IMR-90 (cell line): ENCODE data around the gene LINC01488. TPM values are rescaled to one million over a fixed set of nuclear protein-coding genes. Genes with fewer than 3 reads are reported as not detected.
A peak's percentile ranks its signal among the peaks of the same experiment; 100 is the strongest.

Experiments used
- ATAC-seq: fragments of 200-7000 bp; cut with Tn5 transposase; 2 replicates; pipeline ENCODE4 v1.9.1; 2020; ENCODE audit warnings: low read depth, mild to moderate bottlenecking, moderate library complexity
- BruUV-seq: library from RNA; stranded (reverse); fragments of 400-500 nt; replicated peaks from 2 replicates; lab custom pipeline; 2021; lab: Mats Ljungman, UMichigan
- CTCF ChIA-PET: fragments of 300-600 bp; formaldehyde crosslinking; extraction: SDS; loops from one replicate; lab custom pipeline; 2021; ENCODE audit warnings: antibody characterized with exemption; lab: Yijun Ruan, JAX
- POLR2A ChIA-PET: fragments of 300-600 bp; sonication (Branson Sonifier 250); formaldehyde crosslinking; loops from one replicate; lab custom pipeline; 2022; ENCODE audit warnings: antibody characterized with exemption; ENCODE audit not compliant: unreplicated experiment; lab: Charles Lee
- DNase-seq: peaks from one replicate; pipeline ENCODE4 v3.0.0; 2013
- H2AFZ ChIP-seq: replicated peaks from 2 replicates; pipeline ENCODE3; 2013; ENCODE audit warnings: low read length, mild to moderate bottlenecking; ENCODE audit not compliant: poor library complexity
- H2AK5ac ChIP-seq: 2 replicates; pipeline ENCODE4 v1.6.1; 2013; ENCODE audit warnings: low read depth, low read length, inconsistent platforms
- H2AK9ac ChIP-seq: replicated peaks from 2 replicates; pipeline ENCODE3; 2013; ENCODE audit warnings: mild to moderate bottlenecking, low read depth, low read length, moderate library complexity; ENCODE audit not compliant: poor library complexity
- H2BK120ac ChIP-seq: 2 replicates; pipeline ENCODE4 v1.6.1; 2013; ENCODE audit warnings: low read depth, low read length, inconsistent platforms
- H2BK15ac ChIP-seq: 3 replicates; pipeline ENCODE4 v1.6.1; 2013; ENCODE audit warnings: low read depth, low read length, inconsistent platforms
- H2BK20ac ChIP-seq: 2 replicates; pipeline ENCODE4 v1.6.1; 2013; ENCODE audit warnings: low read depth, mild to moderate bottlenecking, inconsistent platforms, low read length, moderate library complexity
- H2BK5ac ChIP-seq: 2 replicates; pipeline ENCODE4 v1.6.1; 2013; ENCODE audit warnings: mild to moderate bottlenecking, low read depth, low read length, inconsistent platforms; ENCODE audit not compliant: poor library complexity, severe bottlenecking
- H3K14ac ChIP-seq: replicated peaks from 2 replicates; pipeline ENCODE4 v1.6.1; 2013; ENCODE audit warnings: low read depth, low read length, inconsistent platforms
- H3K18ac ChIP-seq: 2 replicates; pipeline ENCODE4 v1.6.1; 2013; ENCODE audit warnings: low read depth, low read length, control low read depth
- H3K23ac ChIP-seq: 2 replicates; pipeline ENCODE4 v1.6.1; 2013; ENCODE audit warnings: low read depth, low read length, inconsistent platforms
- H3K27ac ChIP-seq: 2 replicates; pipeline ENCODE4 v1.5.1; 2013; ENCODE audit warnings: mild to moderate bottlenecking, control low read depth, low read length; ENCODE audit not compliant: insufficient read depth
- H3K27me3 ChIP-seq: 2 replicates; pipeline ENCODE4 v1.6.1; 2013; ENCODE audit warnings: low read length; ENCODE audit not compliant: control insufficient read depth, insufficient read depth
- H3K36me3 ChIP-seq: 2 replicates; pipeline ENCODE4 v1.6.1; 2013; ENCODE audit warnings: low read length, mixed read lengths; ENCODE audit not compliant: control insufficient read depth, insufficient read depth
- H3K4ac ChIP-seq: 2 replicates; pipeline ENCODE4 v1.6.1; 2013; ENCODE audit warnings: low read depth, low read length, inconsistent platforms
- H3K4me1 ChIP-seq: 2 replicates; pipeline ENCODE4 v1.6.1; 2013; ENCODE audit warnings: low read length, mixed read lengths; ENCODE audit not compliant: control insufficient read depth, insufficient read depth
- H3K4me2 ChIP-seq: 2 replicates; pipeline ENCODE4 v1.6.1; 2013; ENCODE audit warnings: low read depth, mild to moderate bottlenecking, control low read depth, low read length, moderate library complexity
- H3K4me3 ChIP-seq: 2 replicates; pipeline ENCODE4 v1.5.1; 2013; ENCODE audit warnings: low read depth, mild to moderate bottlenecking, control low read depth, low read length, moderate library complexity; ENCODE audit not compliant: insufficient read depth
- H3K56ac ChIP-seq: 2 replicates; pipeline ENCODE4 v1.6.1; 2013; ENCODE audit warnings: low read length, inconsistent platforms; ENCODE audit not compliant: insufficient read depth; ENCODE audit errors: extremely low read depth
- H3K79me1 ChIP-seq, 2 experiments: 2 replicates each; pipeline ENCODE4 v1.6.1; 2013; ENCODE audit warnings: low read length in 2 of 2, inconsistent platforms in 1 of 2, low read depth in 1 of 2
- H3K9ac ChIP-seq: 2 replicates; pipeline ENCODE4 v1.6.1; 2013; ENCODE audit warnings: low read depth, low read length, control low read depth
- H3K9me1 ChIP-seq: 2 replicates; pipeline ENCODE4 v1.6.1; 2013; ENCODE audit warnings: low read length, inconsistent platforms; ENCODE audit not compliant: insufficient read depth
- H3K9me3 ChIP-seq: 2 replicates; pipeline ENCODE4 v1.6.1; 2013; ENCODE audit warnings: low read length; ENCODE audit not compliant: control insufficient read depth, insufficient read depth
- H4K20me1 ChIP-seq: 2 replicates; pipeline ENCODE4 v1.6.1; 2013; ENCODE audit warnings: low read length, inconsistent platforms; ENCODE audit not compliant: insufficient read depth
- H4K5ac ChIP-seq: 2 replicates; pipeline ENCODE4 v1.6.1; 2013; ENCODE audit warnings: mild to moderate bottlenecking, low read depth, low read length, control low read depth
- H4K8ac ChIP-seq, 2 experiments: 2 replicates each; pipeline ENCODE4 v1.6.1; 2013; ENCODE audit warnings: low read depth in 2 of 2, low read length in 2 of 2, control low read depth in 1 of 2, inconsistent platforms in 1 of 2
- H4K91ac ChIP-seq: 2 replicates; pipeline ENCODE4 v1.6.1; 2013; ENCODE audit warnings: low read depth, low read length, inconsistent platforms; ENCODE audit not compliant: insufficient read depth
- CHD1 ChIP-seq: IDR thresholded peaks from 2 replicates; pipeline ENCODE4 v1.6.1; 2012; ENCODE audit warnings: low read depth, low read length, improper control_type of control experiment
- NFE2L2 ChIP-seq: fragments of 150-350 bp; IDR thresholded peaks from 2 replicates; pipeline ENCODE4 v1.6.1; 2016; ENCODE audit warnings: low read depth, mild to moderate bottlenecking, low read length
- RAD21 ChIP-seq: IDR thresholded peaks from 2 replicates; pipeline ENCODE4 v1.6.1; 2012; ENCODE audit warnings: low read length, improper control_type of control experiment
- RCOR1 ChIP-seq: IDR thresholded peaks from 2 replicates; pipeline ENCODE4 v1.6.1; 2012; ENCODE audit warnings: mild to moderate bottlenecking, low read length, improper control_type of control experiment; ENCODE audit not compliant: insufficient replicate concordance
- RFX5 ChIP-seq: IDR thresholded peaks from 2 replicates; pipeline ENCODE4 v1.8.0; 2012; ENCODE audit warnings: low read depth, mild to moderate bottlenecking, low read length, moderate library complexity
- SMC3 ChIP-seq: fragments of 150-350 bp; IDR thresholded peaks from 2 replicates; pipeline ENCODE4 v1.6.1; 2016; ENCODE audit warnings: low read depth, mild to moderate bottlenecking, antibody characterized with exemption, low read length, moderate library complexity
- WGBS, 2 experiments: methylation state at CpG; one replicate each; pipeline versions ENCODE4 v1.1.5 to v1.1.7; 2013; ENCODE audit warnings: missing lambda C conversion rate in 2 of 2; ENCODE audit not compliant: insufficient read length in 1 of 2; ENCODE audit errors: extremely low coverage in 2 of 2; 5-methylcytosine and 5-hydroxymethylcytosine counted together
- dilution Hi-C: fragments of 300-500 bp; cut with HindIII; formaldehyde crosslinking; loops from one replicate; pipeline ENCODE4 v1.14.3; 2018; ENCODE audit warnings: low sequenced_read_pairs; ENCODE audit not compliant: unreplicated experiment
- in situ Hi-C: fragments of 300-500 bp; cut with MboI; formaldehyde crosslinking; loops from 3 replicates; pipeline ENCODE4 v1.14.3; 2019; ENCODE audit warnings: low sequenced_read_pairs, inconsistent platforms, mixed read lengths
- intact Hi-C: fragments of 100-400 bp; cut with micrococcal nuclease; formaldehyde crosslinking; loops from 2 replicates; pipeline ENCODE4 v1.10.0; 2022
- polyA plus RNA-seq, 3 experiments: library from polyadenylated mRNA; depleted of rRNA; stranded (reverse); fragments of >200 nt; gene quantifications; 2 replicates each; pipeline ENCODE4 v1.2.3, GENCODE V29; 2012; ENCODE audit warnings: low replicate concordance in 1 of 3
- total RNA-seq: library from RNA; depleted of rRNA; stranded (reverse); fragments of >200 nt; gene quantifications from 2 replicates; pipeline ENCODE4 v1.2.3, GENCODE V29; 2012
- TF ChIP-seq, protein P1 (sequence below): conservative IDR thresholded peaks from 2 replicates; pipeline ENCODE4 v1.5.1; 2012; ENCODE audit warnings: mild to moderate bottlenecking, low read depth, low read length, improper control_type of control experiment

Gene LINC01488
- total and polyA plus RNA-seq, 2 of the 4 experiments (the other 2 are of a cell fraction) = not detected

DNA sequence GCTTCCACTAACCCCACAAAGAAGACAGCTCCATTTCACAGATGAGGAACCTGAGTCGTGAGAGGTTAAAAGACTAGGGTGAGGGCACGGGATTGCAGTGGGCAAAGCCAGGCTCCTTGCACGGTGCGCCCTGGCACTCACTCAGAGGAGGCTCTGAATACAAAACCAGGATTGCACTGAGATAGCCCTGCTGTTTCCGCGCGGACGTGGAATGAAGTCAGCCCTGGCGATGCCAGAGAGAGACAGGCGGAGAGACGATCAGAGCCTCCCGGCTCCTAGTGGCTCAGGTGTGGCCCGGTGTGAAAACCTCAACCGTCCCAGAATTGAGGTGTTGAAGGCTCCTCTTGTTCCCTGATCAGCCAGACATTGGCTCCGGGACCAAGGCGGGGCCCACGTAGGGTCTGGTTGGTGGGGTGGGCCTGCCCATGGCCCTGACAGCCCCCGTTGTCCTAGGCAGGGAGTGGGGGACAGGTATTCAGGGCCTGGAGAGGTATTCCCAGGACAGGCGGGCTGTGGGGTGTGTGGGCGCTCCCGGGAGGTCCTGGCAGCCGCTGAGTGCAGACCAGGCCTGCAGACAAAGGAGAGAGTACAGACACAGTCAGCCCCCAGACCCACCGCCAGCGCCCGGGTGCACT lies 43.1 kb upstream of the LINC01488 start:
- dilution Hi-C loops (no loop called here), in situ Hi-C loops (no loop called here), intact Hi-C loops (no loop called here)
- Histone ChIP-seq H3K9me1 (peaks cover 12% of the 10 kb centered on the region), H4K20me1 (no peaks in the 10 kb centered on the region), H2AK5ac (peak overlapping the region; percentile 64), H2BK15ac (peak overlapping the region; percentile 56; the same call in 1 of the 3 replicates), H3K4ac (peak overlapping the region; percentile 39; the same call in 1 of the 2 replicates), H2AFZ (no peak overlapping the region), H3K27ac (no peak overlapping the region), H3K9me3 (no peaks in the 10 kb centered on the region), H3K4me3 (no peak overlapping the region), H3K9ac (no peak overlapping the region), H3K56ac (no peak overlapping the region), H2BK5ac (no peak overlapping the region), H2BK20ac (no peak overlapping the region; the same call in 1 of the 2 replicates), H3K23ac (no peak overlapping the region), H3K79me1 (peaks cover 0 to 7% of the 10 kb centered on the region in 2 experiments; a peak in 2 of 4 replicates), H3K14ac (0 out of 2 replicates have a peak overlapping the region, but pooled peaks have one; percentile 12), H2AK9ac (no peak overlapping the region), H4K91ac (0 out of 2 replicates have a peak overlapping the region, but pooled peaks have one; percentile 16), H4K5ac (no peak overlapping the region), H2BK120ac (no peak overlapping the region), H3K4me2 (no peak overlapping the region), H4K8ac (no peak overlapping the region), H3K27me3 (no peaks in the 10 kb centered on the region), H3K18ac (no peak overlapping the region), H3K36me3 (no peaks in the 10 kb centered on the region), H3K4me1 (peaks cover 15% of the 10 kb centered on the region)
- WGBS, 2 experiments = 92% methylated on average over 21 of the region's 25 CpGs; no CpG with 5 or more reads in 1 of the 2 experiments
- TF ChIP-seq, protein P1, sequence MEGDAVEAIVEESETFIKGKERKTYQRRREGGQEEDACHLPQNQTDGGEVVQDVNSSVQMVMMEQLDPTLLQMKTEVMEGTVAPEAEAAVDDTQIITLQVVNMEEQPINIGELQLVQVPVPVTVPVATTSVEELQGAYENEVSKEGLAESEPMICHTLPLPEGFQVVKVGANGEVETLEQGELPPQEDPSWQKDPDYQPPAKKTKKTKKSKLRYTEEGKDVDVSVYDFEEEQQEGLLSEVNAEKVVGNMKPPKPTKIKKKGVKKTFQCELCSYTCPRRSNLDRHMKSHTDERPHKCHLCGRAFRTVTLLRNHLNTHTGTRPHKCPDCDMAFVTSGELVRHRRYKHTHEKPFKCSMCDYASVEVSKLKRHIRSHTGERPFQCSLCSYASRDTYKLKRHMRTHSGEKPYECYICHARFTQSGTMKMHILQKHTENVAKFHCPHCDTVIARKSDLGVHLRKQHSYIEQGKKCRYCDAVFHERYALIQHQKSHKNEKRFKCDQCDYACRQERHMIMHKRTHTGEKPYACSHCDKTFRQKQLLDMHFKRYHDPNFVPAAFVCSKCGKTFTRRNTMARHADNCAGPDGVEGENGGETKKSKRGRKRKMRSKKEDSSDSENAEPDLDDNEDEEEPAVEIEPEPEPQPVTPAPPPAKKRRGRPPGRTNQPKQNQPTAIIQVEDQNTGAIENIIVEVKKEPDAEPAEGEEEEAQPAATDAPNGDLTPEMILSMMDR = no peak
- TF ChIP-seq RAD21 = no peak
- no peak for TF ChIP-seq CHD1
- no peak for TF ChIP-seq RCOR1
- no peak for TF ChIP-seq RFX5
- TF ChIP-seq SMC3 = no peak
- no peak for TF ChIP-seq NFE2L2
- no TSS peak for BruUV-seq
- CTCF ChIA-PET = no interaction called here
- POLR2A ChIA-PET = no interaction called here
- DNase-seq = no peak
- no peak for ATAC-seq
